Stimulated activated CD8-positive, alpha-beta memory T cell treated with anti-CD3 and anti-CD28 coated beads, Interleukin-2, amount 100 ng/mL, for 1 hour (primary cell): Measurements from ENCODE around the gene MME.

Experiments
- DNase-seq, 2 donors: peaks; one replicate each; pipeline ENCODE4 v3.0.0-alpha.2; 2020; ENCODE audit warnings: low read depth in 2 of 2

The MME gene

GRCh38 chr3:155232605-155233004 is 152.5 kb downstream of the MME start:
- DNase-seq: no peak

GRCh38 chr3:155233213-155233612 is 153.1 kb downstream of the MME start:
- DNase-seq: no peak
